HepG2 (cell line): ENCODE measurements around the gene LCTL. TPM values are rescaled to one million over a fixed set of nuclear protein-coding genes. Genes with fewer than 3 reads are reported as not detected.

ENCODE experiments used
- ATAC-seq: fragments of 200-7000 bp; cut with Tn5 transposase; 3 replicates; pipeline ENCODE4 v1.9.1; 2020; ENCODE audit warnings: mild to moderate bottlenecking, moderate library complexity
- BruUV-seq: library from RNA; stranded (reverse); fragments of 400-500 nt; replicated peaks from 2 replicates; lab custom pipeline; 2021; lab: Mats Ljungman, UMichigan
- CTCF ChIA-PET: fragments of 300-600 bp; formaldehyde crosslinking; extraction: SDS; loops from one replicate; lab custom pipeline; 2021; ENCODE audit warnings: low total read pairs, inconsistent platforms, low intra/inter-chr PET ratio; lab: Yijun Ruan, JAX
- POLR2A ChIA-PET: fragments of 350-600 bp; sonication (Branson Sonifier 250); formaldehyde crosslinking; loops from one replicate; lab custom pipeline; 2020; ENCODE audit warnings: antibody characterized with exemption, inconsistent platforms; lab: Yijun Ruan, JAX
- DNase-seq: peaks from one replicate; pipeline ENCODE4 v3.0.0-alpha.2; 2015; ENCODE audit warnings: low spot score
- FAIRE-seq: peaks from 3 replicates; lab custom pipeline; 2011; peaks lifted over from hg19 to GRCh38; lab: Jason Lieb, UNC
- H2AFZ ChIP-seq: one replicate; pipeline ENCODE4 v1.6.1; 2011; ENCODE audit warnings: low read length, inconsistent platforms
- H3K27ac ChIP-seq: fragments of 300-600 bp; 3 replicates; pipeline ENCODE4 v1.8.0; 2011; ENCODE audit warnings: mixed run types, mild to moderate bottlenecking, mixed read lengths, low read length, inconsistent platforms; ENCODE audit not compliant: insufficient read depth; ENCODE audit errors: extremely low read length
- H3K27me3 ChIP-seq, 2 experiments: fragments of 200-600 bp in 1 of 2; 2 replicates in 1 of 2; 3 replicates in 1 of 2; pipeline versions ENCODE4 v1.6.0 to v1.8.0; 2011; ENCODE audit warnings: low read length in 2 of 2, mild to moderate bottlenecking in 2 of 2, moderate library complexity in 2 of 2, inconsistent platforms in 1 of 2; ENCODE audit not compliant: insufficient read depth in 2 of 2, control insufficient read depth in 1 of 2
- H3K36me3 ChIP-seq, 2 experiments: fragments of 200-600 bp in 1 of 2; replicated peaks in 1 of 2; 2 replicates in 1 of 2; 3 replicates in 1 of 2; pipeline versions ENCODE4 v1.5.1 to v1.8.0; 2011; ENCODE audit warnings: low read length in 2 of 2, inconsistent platforms in 1 of 2; ENCODE audit not compliant: insufficient read depth in 2 of 2, control insufficient read depth in 1 of 2
- H3K4me1 ChIP-seq: 2 replicates; pipeline ENCODE4 v1.5.1; 2012; ENCODE audit warnings: low read length, inconsistent platforms; ENCODE audit not compliant: insufficient read depth
- H3K4me2 ChIP-seq: 2 replicates; pipeline ENCODE4 v1.6.0; 2011; ENCODE audit warnings: low read depth, low read length, inconsistent platforms
- H3K4me3 ChIP-seq, 3 experiments: fragments of 200-600 bp in 1 of 3; sonication (generic), shearing (Covaris generic) in 1 of 3; replicated peaks in 1 of 3; 2 replicates each; pipeline ENCODE4 v1.5.1; 2011 to 2016; ENCODE audit warnings: low read length in 3 of 3, inconsistent platforms in 2 of 3, low read depth in 2 of 3, mild to moderate bottlenecking in 2 of 3, control low read depth in 1 of 3, mixed read lengths in 1 of 3; ENCODE audit not compliant: insufficient read depth in 1 of 3
- H3K79me2 ChIP-seq: one replicate; pipeline ENCODE4 v1.6.1; 2011; ENCODE audit warnings: low read length, inconsistent platforms; ENCODE audit not compliant: insufficient read depth
- H3K9ac ChIP-seq: 2 replicates; pipeline ENCODE4 v1.6.0; 2011; ENCODE audit warnings: mild to moderate bottlenecking, low read depth, low read length, inconsistent platforms; ENCODE audit not compliant: insufficient read depth
- H3K9me3 ChIP-seq: 2 replicates; pipeline ENCODE4 v1.5.1; 2012; ENCODE audit warnings: mild to moderate bottlenecking, low read length
- H4K20me1 ChIP-seq: 2 replicates; pipeline ENCODE4 v1.6.0; 2011; ENCODE audit warnings: inconsistent platforms, mild to moderate bottlenecking, low read length, moderate library complexity; ENCODE audit not compliant: insufficient read depth
- ARID2 ChIP-seq: sonication (generic); formaldehyde crosslinking; IDR thresholded peaks from 2 replicates; pipeline ENCODE4 v1.8.1; 2022; ENCODE audit warnings: mild to moderate bottlenecking, missing genetic modification reagents, borderline replicate concordance
- MAFF ChIP-seq: IDR thresholded peaks from 2 replicates; pipeline ENCODE4 v1.6.1; 2011; ENCODE audit warnings: low read depth, low read length, improper control_type of control experiment
- MAFK ChIP-seq, 2 experiments: IDR thresholded peaks in 1 of 2; conservative IDR thresholded peaks in 1 of 2; 2 replicates each; pipeline ENCODE4 v1.6.1; 2011; ENCODE audit warnings: improper control_type of control experiment in 2 of 2, low read length in 2 of 2
- NKX3-1 ChIP-seq: sonication (generic); formaldehyde crosslinking; IDR thresholded peaks from 2 replicates; pipeline ENCODE4 v1.5.0; 2020; ENCODE audit warnings: missing genetic modification reagents
- U2AF1 ChIP-seq: fragments of 200-400 bp; formaldehyde crosslinking; optimal IDR thresholded peaks from 2 replicates; pipeline ENCODE3; 2017; ENCODE audit warnings: mild to moderate bottlenecking, low read depth, low read length
- WGBS: methylation state at CpG from one replicate; pipeline ENCODE4 v1.1.6; 2017; ENCODE audit warnings: low lambda C conversion rate; 5-methylcytosine and 5-hydroxymethylcytosine counted together
- in situ Hi-C: cut with HindIII; loops from 2 replicates; pipeline ENCODE4 v1.10.0; 2017; ENCODE audit warnings: low pct_unique_long_range_greater_than_20kb; ENCODE audit not compliant: extremely low pct_ligation_motif_present
- intact Hi-C: fragments of 100-400 bp; cut with micrococcal nuclease; formaldehyde crosslinking; loops from one replicate; pipeline ENCODE4 v1.10.0; 2022; ENCODE audit not compliant: unreplicated experiment
- polyA plus RNA-seq, 8 experiments: library from polyadenylated mRNA; depleted of rRNA in 3 of 8; stranded (reverse) in 7 of 8; unstranded in 1 of 8; fragments of >200 nt; fragmentation: Illumina TruSeq in 4 of 8; extraction: Trizol in 4 of 8; gene quantifications; 2 replicates each; pipeline versions ENCODE4 v1.2.1 to v1.2.3, GENCODE V29; 2011 to 2016; ENCODE audit warnings: low read depth in 4 of 8, missing spikeins in 1 of 8, mixed read lengths in 1 of 8; ENCODE audit not compliant: insufficient read depth in 1 of 8
- total RNA-seq, 5 experiments: library from RNA; depleted of rRNA; stranded (reverse); fragments of >200 nt; fragmentation: Illumina TruSeq; extraction: Trizol; gene quantifications; 2 replicates each; pipeline ENCODE4 v1.2.3, GENCODE V29; 2016; ENCODE audit warnings: low read depth in 1 of 5

Gene LCTL
- total and polyA plus RNA-seq, 2 of the 13 experiments (the other 11 are each of a cell fraction or from before 2014, with no cell fraction given) = 0.96 to 1.4 TPM

GRCh38 chr15:66545255-66545654 lies 20.5 kb downstream of the LCTL start:
- H3K27ac ChIP-seq = no peak overlapping the region
- 100% methylated on average over 1 of the region's 1 CpG for WGBS
- ATAC-seq = no peak
- no TSS peak for BruUV-seq
- TF ChIP-seq MAFK (conservative IDR thresholded peaks at IDR 0.05 in 1 of 2, IDR thresholded peaks at IDR 0.05 in 1 of 2; ENCODE audit: low read length in 2 of 2) (peak; percentile 83 to 95), U2AF1 (no peak), NKX3-1 (CRISPR knock-in tag) (no peak), MAFF (peak; percentile 87)
- in situ Hi-C loops = no loop called here
- ChIA-PET CTCF (no interaction called here), POLR2A (no interaction called here)
- no peak overlapping the region for H3K4me2 ChIP-seq
- no peak overlapping the region for H3K9ac ChIP-seq
- FAIRE-seq = no peak
- H2AFZ ChIP-seq = no peak overlapping the region
- no peaks in the 10 kb centered on the region for H4K20me1 ChIP-seq
- H3K4me1 ChIP-seq = no peaks in the 10 kb centered on the region
- H3K4me3 ChIP-seq = no peak overlapping the region
- no peaks in the 10 kb centered on the region for H3K27me3 ChIP-seq
- DNase-seq = no peak
- peaks cover 1 to 7% of the 10 kb centered on the region in 2 experiments; a peak in 1 of 5 replicates for H3K36me3 ChIP-seq
- no peaks in the 10 kb centered on the region for H3K9me3 ChIP-seq
- intact Hi-C loops = no loop called here
- H3K79me2 ChIP-seq = no peaks in the 10 kb centered on the region

GRCh38 chr15:66542896-66543295 lies 22.9 kb downstream of the LCTL start:
- no TSS peak for BruUV-seq
- Histone ChIP-seq H3K4me2 (no peak overlapping the region), H3K9ac (no peak overlapping the region), H3K4me3 (no peak overlapping the region), H3K36me3 (peaks cover 0 to 12% of the 10 kb centered on the region in 2 experiments; a peak in 3 of 5 replicates), H3K79me2 (no peaks in the 10 kb centered on the region), H3K27me3 (no peaks in the 10 kb centered on the region), H3K27ac (no peak overlapping the region), H4K20me1 (no peaks in the 10 kb centered on the region), H3K4me1 (no peaks in the 10 kb centered on the region), H2AFZ (no peak overlapping the region), H3K9me3 (no peaks in the 10 kb centered on the region)
- CTCF ChIA-PET = no interaction called here
- ATAC-seq = no peak
- over 99% methylated on average over 4 of the region's 4 CpGs for WGBS
- DNase-seq = no peak
- TF ChIP-seq MAFK (conservative IDR thresholded peaks at IDR 0.05 in 1 of 2, IDR thresholded peaks at IDR 0.05 in 1 of 2; ENCODE audit: low read length in 2 of 2) = peak in 1 of 2 experiments; percentile 67; a peak in 2 of 4 replicates
- TF ChIP-seq ARID2 (CRISPR knock-in tag) = no peak
- 0 out of 2 replicates have a peak, but pooled peaks have one; percentile 3 for TF ChIP-seq MAFF
- POLR2A ChIA-PET = no interaction called here
- in situ Hi-C loops (no loop called here), intact Hi-C loops (no loop called here)
- no peak for FAIRE-seq
